ENCODE results near the gene INTS7.

The INTS7 gene

GRCh38 chr1:212074856-212075255 is 39.5 kb upstream of the INTS7 start:
- Histone ChIP-seq H3K4me1 (ENCODE audit: low read length) (no peaks in the 10 kb centered on the region), H3K27ac (ENCODE audit: low read length) (no peak overlapping the region), H3K36me3 (replicated peaks; ENCODE audit: low read depth, low read length) (peaks cover 77% of the 10 kb centered on the region), H3K4me3 (ENCODE audit: low read length) (no peak overlapping the region), H3K27me3 (ENCODE audit: low read depth, low read length) (no peaks in the 10 kb centered on the region), H3K9me3 (ENCODE audit: insufficient read depth, low read length) (no peaks in the 10 kb centered on the region), H4K20me1 (ENCODE audit: insufficient read depth, low read length) (no peaks in the 10 kb centered on the region), H2AFZ (ENCODE audit: low read depth, low read length) (no peak overlapping the region), H3K79me2 (ENCODE audit: low read length) (no peaks in the 10 kb centered on the region), H3K4me2 (ENCODE audit: low read length) (no peak overlapping the region), H3K9ac (ENCODE audit: low read length) (no peak overlapping the region)
- TF ChIP-seq CTCF (IDR thresholded peaks at IDR 0.05; ENCODE audit: low read depth, low read length) (no peak), EZH2phosphoT487 (IDR thresholded peaks at IDR 0.05; ENCODE audit: low read depth) (no peak)

DNA sequence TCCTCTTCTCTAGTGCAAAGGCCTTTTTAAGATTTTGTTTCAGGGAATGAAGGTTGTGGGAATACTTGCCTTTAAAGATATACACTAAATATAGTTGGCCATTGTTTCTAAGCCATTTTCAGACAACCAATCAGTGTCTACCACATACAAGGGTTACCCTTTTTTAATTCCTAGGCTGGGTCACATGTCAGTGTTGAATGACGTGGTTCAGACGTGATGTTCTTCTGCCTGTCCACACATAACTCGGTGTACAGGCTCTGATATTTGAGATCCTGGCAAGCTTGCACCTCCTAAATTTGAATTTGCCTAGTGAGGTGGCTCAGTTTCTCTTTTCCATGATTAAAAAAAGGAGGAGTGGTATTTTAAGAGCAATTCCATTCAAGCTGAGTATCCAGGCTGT is 39.0 kb upstream of the INTS7 start:
- Histone ChIP-seq H2AFZ (ENCODE audit: low read depth, low read length) (no peak overlapping the region), H3K36me3 (replicated peaks; ENCODE audit: low read depth, low read length) (peaks cover 74% of the 10 kb centered on the region)

DNA sequence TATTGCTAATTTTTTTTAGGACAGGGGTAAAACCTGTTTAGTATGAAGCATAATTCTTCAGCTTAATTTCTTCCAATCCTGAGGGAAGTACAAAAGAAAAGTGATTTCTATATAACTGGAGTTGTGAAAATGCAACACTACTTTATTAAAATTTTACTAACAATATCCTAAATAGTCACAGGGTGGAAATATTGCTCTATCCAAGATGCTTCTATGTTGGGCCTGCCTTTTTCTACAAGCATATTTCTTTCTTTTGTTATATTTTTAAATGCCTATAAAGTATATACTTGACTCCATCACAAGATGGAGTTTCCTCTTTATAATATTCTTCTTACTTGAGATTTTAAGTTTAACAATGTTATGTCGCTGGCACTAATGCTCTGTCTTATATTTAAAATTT is 38.1 kb upstream of the INTS7 start:
- Histone ChIP-seq H3K9me3 (ENCODE audit: insufficient read depth, low read length) (no peaks in the 10 kb centered on the region), H4K20me1 (ENCODE audit: insufficient read depth, low read length) (no peaks in the 10 kb centered on the region), H3K4me2 (ENCODE audit: low read length) (no peak overlapping the region), H3K36me3 (replicated peaks; ENCODE audit: low read depth, low read length) (peaks cover 74% of the 10 kb centered on the region), H3K9ac (ENCODE audit: low read length) (no peak overlapping the region), H3K27me3 (ENCODE audit: low read depth, low read length) (no peaks in the 10 kb centered on the region), H3K4me1 (ENCODE audit: low read length) (no peaks in the 10 kb centered on the region), H3K4me3 (ENCODE audit: low read length) (no peak overlapping the region), H3K27ac (ENCODE audit: low read length) (no peak overlapping the region), H3K79me2 (ENCODE audit: low read length) (no peaks in the 10 kb centered on the region), H2AFZ (ENCODE audit: low read depth, low read length) (no peak overlapping the region)
- TF ChIP-seq CTCF (IDR thresholded peaks at IDR 0.05; ENCODE audit: low read depth, low read length) (no peak), EZH2phosphoT487 (IDR thresholded peaks at IDR 0.05; ENCODE audit: low read depth) (no peak)

More for the DNA sequence above, 39.0 kb upstream of the INTS7 start:
- H3K9me3 ChIP-seq (ENCODE audit: insufficient read depth, low read length) = no peaks in the 10 kb centered on the region
- H3K9ac ChIP-seq (ENCODE audit: low read length) = no peak overlapping the region
- H3K79me2 ChIP-seq (ENCODE audit: low read length) = no peaks in the 10 kb centered on the region
- no peak overlapping the region for H3K4me2 ChIP-seq (ENCODE audit: low read length)
- TF ChIP-seq CTCF (IDR thresholded peaks at IDR 0.05; ENCODE audit: low read depth, low read length) (no peak), EZH2phosphoT487 (IDR thresholded peaks at IDR 0.05; ENCODE audit: low read depth) (no peak)
- no peaks in the 10 kb centered on the region for H3K4me1 ChIP-seq (ENCODE audit: low read length)
- H4K20me1 ChIP-seq (ENCODE audit: insufficient read depth, low read length) = no peaks in the 10 kb centered on the region
- no peaks in the 10 kb centered on the region for H3K27me3 ChIP-seq (ENCODE audit: low read depth, low read length)
- H3K4me3 ChIP-seq (ENCODE audit: low read length) = no peak overlapping the region
- H3K27ac ChIP-seq (ENCODE audit: low read length) = no peak overlapping the region

DNA sequence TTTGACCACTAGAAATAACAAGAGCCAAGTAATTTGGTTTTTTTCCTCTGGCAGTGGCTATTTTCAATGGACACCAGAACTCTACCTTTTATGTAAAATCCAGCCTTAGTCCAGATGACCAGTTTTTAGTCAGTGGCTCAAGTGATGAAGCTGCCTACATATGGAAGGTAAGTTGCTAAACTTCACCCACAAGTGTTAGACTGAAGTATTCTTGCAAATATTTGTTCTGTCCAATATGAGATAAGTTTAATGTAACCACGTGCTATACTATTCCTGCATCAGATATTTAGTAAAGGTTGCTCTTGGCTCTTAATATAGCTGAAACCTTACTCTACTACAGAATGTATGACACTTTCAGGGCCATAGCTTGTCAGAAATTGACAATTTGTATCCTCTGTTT is 36.7 kb upstream of the INTS7 start:
- Histone ChIP-seq H3K4me1 (ENCODE audit: low read length) (no peaks in the 10 kb centered on the region), H3K4me2 (ENCODE audit: low read length) (no peak overlapping the region), H3K4me3 (ENCODE audit: low read length) (no peak overlapping the region), H3K36me3 (replicated peaks; ENCODE audit: low read depth, low read length) (peaks cover 71% of the 10 kb centered on the region), H3K9ac (ENCODE audit: low read length) (no peak overlapping the region), H2AFZ (ENCODE audit: low read depth, low read length) (no peak overlapping the region), H3K9me3 (ENCODE audit: insufficient read depth, low read length) (no peaks in the 10 kb centered on the region), H3K27me3 (ENCODE audit: low read depth, low read length) (no peaks in the 10 kb centered on the region), H4K20me1 (ENCODE audit: insufficient read depth, low read length) (no peaks in the 10 kb centered on the region), H3K79me2 (ENCODE audit: low read length) (no peaks in the 10 kb centered on the region), H3K27ac (ENCODE audit: low read length) (no peak overlapping the region)
- TF ChIP-seq CTCF (IDR thresholded peaks at IDR 0.05; ENCODE audit: low read depth, low read length) (no peak), EZH2phosphoT487 (IDR thresholded peaks at IDR 0.05; ENCODE audit: low read depth) (no peak)

Measured in OCI-LY3 (cell line).